NCI-H1694 treated with DMSO at 0.1 percent for 48 hours (cell line): ENCODE measurements around the gene BRMS1L.
"Not testable (repeated sequence)": the region's sequence is repeated elsewhere in the genome, so short reads cannot be mapped to it uniquely, and the experiment has no call there.

ENCODE experiments used
- DNase-seq: peaks from one replicate; lab custom pipeline; 2025; lab: John Stamatoyannopoulos, UW

The BRMS1L gene

GRCh38 chr14:35821564-35822411 lies 4.3 kb upstream of the BRMS1L start:
- DNase-seq = peak; percentile 56

GRCh38 chr14:35822501-35822900 lies 3.6 kb upstream of the BRMS1L start:
- DNase-seq = no peak

GRCh38 chr14:35824446-35825165 lies 1.5 kb upstream of the BRMS1L start:
- DNase-seq = not testable (repeated sequence)

GRCh38 chr14:35825968-35826217 lies 245 bp upstream of the BRMS1L start:
- DNase-seq = no peak

- DNase-seq = no peak
These were observed 846 bp downstream of the BRMS1L start for GRCh38 chr14:35826952-35827416.

- DNase-seq = no peak
These were observed 1.7 kb downstream of the BRMS1L start for GRCh38 chr14:35827678-35828472.

GRCh38 chr14:35829449-35829848 lies 3.3 kb downstream of the BRMS1L start:
- no peak for DNase-seq

GRCh38 chr14:35835208-35835982 lies 9.3 kb downstream of the BRMS1L start:
- DNase-seq = no peak

GRCh38 chr14:35841704-35842103 lies 15.6 kb downstream of the BRMS1L start:
- DNase-seq = not testable (repeated sequence)

GRCh38 chr14:35842245-35842644 lies 16.1 kb downstream of the BRMS1L start:
- not testable (repeated sequence) for DNase-seq

GRCh38 chr14:35844494-35844893 lies 18.4 kb downstream of the BRMS1L start:
- DNase-seq = no peak

- no peak for DNase-seq
These were observed 21.5 kb downstream of the BRMS1L start for GRCh38 chr14:35847636-35848035.

- DNase-seq = no peak
These were observed 23.0 kb downstream of the BRMS1L start for GRCh38 chr14:35849122-35849521.

GRCh38 chr14:35851823-35852222 lies 25.7 kb downstream of the BRMS1L start:
- no peak for DNase-seq

- no peak for DNase-seq
These were observed 27.1 kb downstream of the BRMS1L start for GRCh38 chr14:35853225-35853624.

GRCh38 chr14:35854696-35855270 lies 28.6 kb downstream of the BRMS1L start:
- DNase-seq = no peak

GRCh38 chr14:35855876-35856481 lies 29.8 kb downstream of the BRMS1L start:
- DNase-seq = peak; percentile 55

- no peak for DNase-seq
These were observed 32.5 kb downstream of the BRMS1L start for GRCh38 chr14:35858521-35859209.

GRCh38 chr14:35861204-35861868 lies 35.2 kb downstream of the BRMS1L start:
- DNase-seq = no peak
